ENCODE results near the gene TERT. TPM values are rescaled to one million over a fixed set of nuclear protein-coding genes. Genes with fewer than 3 reads are reported as not detected.

The TERT gene
- total and polyA plus RNA-seq, 2 of the 13 experiments (the other 11 are each of a cell fraction or from before 2014, with no cell fraction given) = 4.3 to 5.9 TPM

GRCh38 chr5:1336106-1336561 lies 41.3 kb upstream of the TERT start:
- Histone ChIP-seq H3K9me3 (ENCODE audit: low read length) (no peaks in the 10 kb centered on the region), H3K27ac (ENCODE audit: extremely low read length, insufficient read depth, low read length) (no peak overlapping the region), H3K79me2 (ENCODE audit: insufficient read depth, low read length) (no peaks in the 10 kb centered on the region), H3K9ac (ENCODE audit: insufficient read depth, low read depth, low read length) (no peak overlapping the region), H3K27me3 (ENCODE audit: control insufficient read depth in 1 of 2, insufficient read depth in 2 of 2, low read length in 2 of 2) (no peaks in the 10 kb centered on the region), H3K4me2 (ENCODE audit: low read depth, low read length) (no peak overlapping the region), H3K36me3 (replicated peaks in 1 of 2; ENCODE audit: control insufficient read depth in 1 of 2, insufficient read depth in 2 of 2, low read length in 2 of 2) (peaks cover 39 to 73% of the 10 kb centered on the region in 2 experiments; a peak in 4 of 5 replicates), H2AFZ (ENCODE audit: low read length) (no peak overlapping the region), H3K4me1 (ENCODE audit: insufficient read depth, low read length) (no peaks in the 10 kb centered on the region), H3K4me3 (replicated peaks in 1 of 3; ENCODE audit: insufficient read depth in 1 of 3, low read depth in 2 of 3, low read length in 3 of 3) (no peak overlapping the region), H4K20me1 (ENCODE audit: insufficient read depth, low read length) (peaks cover 10% of the 10 kb centered on the region; the same call in 1 of the 2 replicates)
- BruUV-seq (replicated peaks) = no TSS peak
- DNase-seq (ENCODE audit: low spot score) (no peak), ATAC-seq (no peak), FAIRE-seq (no peak)
- ChIA-PET CTCF (ENCODE audit: low intra/inter-chr PET ratio, low total read pairs) (no interaction called here), POLR2A (no interaction called here)
- WGBS (ENCODE audit: low lambda C conversion rate) = 100% methylated on average over 8 of the region's 14 CpGs
- intact Hi-C loops (cut with micrococcal nuclease; ENCODE audit: unreplicated experiment) (no loop called here), in situ Hi-C loops (cut with HindIII; ENCODE audit: extremely low pct_ligation_motif_present, low pct_unique_long_range_greater_than_20kb) (no loop called here)
- TF ChIP-seq ZNF468 (CRISPR knock-in tag; IDR thresholded peaks at IDR 0.05) (no peak), SALL2 (CRISPR knock-in tag; IDR thresholded peaks at IDR 0.05) (no peak), SNAI1 (CRISPR knock-in tag; IDR thresholded peaks at IDR 0.05; ENCODE audit: borderline replicate concordance) (no peak), PCBP1 (IDR thresholded peaks at IDR 0.05; ENCODE audit: borderline replicate concordance, low read depth, low read length) (no peak), ZFY (CRISPR knock-in tag; IDR thresholded peaks at IDR 0.05) (no peak), NCOR1 (IDR thresholded peaks at IDR 0.05; ENCODE audit: borderline replicate concordance, low read length) (no peak), STAT5B (CRISPR knock-in tag; IDR thresholded peaks at IDR 0.05) (no peak), PPARG (CRISPR knock-in tag; conservative IDR thresholded peaks at IDR 0.05) (no peak), RBM22 (optimal IDR thresholded peaks at IDR 0.05; ENCODE audit: low read length) (no peak), ARID2 (CRISPR knock-in tag; IDR thresholded peaks at IDR 0.05; ENCODE audit: borderline replicate concordance) (no peak), DNMT3B (CRISPR knock-in tag; conservative IDR thresholded peaks at IDR 0.05) (no peak)
- TF ChIP-seq, protein P1, sequence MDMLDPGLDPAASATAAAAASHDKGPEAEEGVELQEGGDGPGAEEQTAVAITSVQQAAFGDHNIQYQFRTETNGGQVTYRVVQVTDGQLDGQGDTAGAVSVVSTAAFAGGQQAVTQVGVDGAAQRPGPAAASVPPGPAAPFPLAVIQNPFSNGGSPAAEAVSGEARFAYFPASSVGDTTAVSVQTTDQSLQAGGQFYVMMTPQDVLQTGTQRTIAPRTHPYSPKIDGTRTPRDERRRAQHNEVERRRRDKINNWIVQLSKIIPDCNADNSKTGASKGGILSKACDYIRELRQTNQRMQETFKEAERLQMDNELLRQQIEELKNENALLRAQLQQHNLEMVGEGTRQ (IDR thresholded peaks at IDR 0.05; ENCODE audit: low read depth, low read length) = no peak
- TF ChIP-seq, protein P1 (CRISPR knock-in tag; IDR thresholded peaks at IDR 0.05; ENCODE audit: borderline replicate concordance) = no peak

Measured in HepG2 (cell line).